HepG2 (cell line): ENCODE measurements around the gene DAB2IP. TPM values are rescaled to one million over a fixed set of nuclear protein-coding genes. Genes with fewer than 3 reads are reported as not detected.

ENCODE experiments used
- ATAC-seq: fragments of 200-7000 bp; cut with Tn5 transposase; 3 replicates; pipeline ENCODE4 v1.9.1; 2020; ENCODE audit warnings: mild to moderate bottlenecking, moderate library complexity
- BruUV-seq: library from RNA; stranded (reverse); fragments of 400-500 nt; replicated peaks from 2 replicates; lab custom pipeline; 2021; lab: Mats Ljungman, UMichigan
- CTCF ChIA-PET: fragments of 300-600 bp; formaldehyde crosslinking; extraction: SDS; loops from one replicate; lab custom pipeline; 2021; ENCODE audit warnings: low total read pairs, inconsistent platforms, low intra/inter-chr PET ratio; lab: Yijun Ruan, JAX
- POLR2A ChIA-PET: fragments of 350-600 bp; sonication (Branson Sonifier 250); formaldehyde crosslinking; loops from one replicate; lab custom pipeline; 2020; ENCODE audit warnings: antibody characterized with exemption, inconsistent platforms; lab: Yijun Ruan, JAX
- DNase-seq: peaks from one replicate; pipeline ENCODE4 v3.0.0-alpha.2; 2015; ENCODE audit warnings: low spot score
- FAIRE-seq: peaks from 3 replicates; lab custom pipeline; 2011; peaks lifted over from hg19 to GRCh38; lab: Jason Lieb, UNC
- H2AFZ ChIP-seq: one replicate; pipeline ENCODE4 v1.6.1; 2011; ENCODE audit warnings: low read length, inconsistent platforms
- H3K27ac ChIP-seq: fragments of 300-600 bp; 3 replicates; pipeline ENCODE4 v1.8.0; 2011; ENCODE audit warnings: mixed run types, mild to moderate bottlenecking, mixed read lengths, low read length, inconsistent platforms; ENCODE audit not compliant: insufficient read depth; ENCODE audit errors: extremely low read length
- H3K27me3 ChIP-seq, 2 experiments: fragments of 200-600 bp in 1 of 2; 2 replicates in 1 of 2; 3 replicates in 1 of 2; pipeline versions ENCODE4 v1.6.0 to v1.8.0; 2011; ENCODE audit warnings: low read length in 2 of 2, mild to moderate bottlenecking in 2 of 2, moderate library complexity in 2 of 2, inconsistent platforms in 1 of 2; ENCODE audit not compliant: insufficient read depth in 2 of 2, control insufficient read depth in 1 of 2
- H3K36me3 ChIP-seq, 2 experiments: fragments of 200-600 bp in 1 of 2; replicated peaks in 1 of 2; 2 replicates in 1 of 2; 3 replicates in 1 of 2; pipeline versions ENCODE4 v1.5.1 to v1.8.0; 2011; ENCODE audit warnings: low read length in 2 of 2, inconsistent platforms in 1 of 2; ENCODE audit not compliant: insufficient read depth in 2 of 2, control insufficient read depth in 1 of 2
- H3K4me1 ChIP-seq: 2 replicates; pipeline ENCODE4 v1.5.1; 2012; ENCODE audit warnings: low read length, inconsistent platforms; ENCODE audit not compliant: insufficient read depth
- H3K4me2 ChIP-seq: 2 replicates; pipeline ENCODE4 v1.6.0; 2011; ENCODE audit warnings: low read depth, low read length, inconsistent platforms
- H3K4me3 ChIP-seq, 3 experiments: fragments of 200-600 bp in 1 of 3; sonication (generic), shearing (Covaris generic) in 1 of 3; replicated peaks in 1 of 3; 2 replicates each; pipeline ENCODE4 v1.5.1; 2011 to 2016; ENCODE audit warnings: low read length in 3 of 3, inconsistent platforms in 2 of 3, low read depth in 2 of 3, mild to moderate bottlenecking in 2 of 3, control low read depth in 1 of 3, mixed read lengths in 1 of 3; ENCODE audit not compliant: insufficient read depth in 1 of 3
- H3K79me2 ChIP-seq: one replicate; pipeline ENCODE4 v1.6.1; 2011; ENCODE audit warnings: low read length, inconsistent platforms; ENCODE audit not compliant: insufficient read depth
- H3K9ac ChIP-seq: 2 replicates; pipeline ENCODE4 v1.6.0; 2011; ENCODE audit warnings: mild to moderate bottlenecking, low read depth, low read length, inconsistent platforms; ENCODE audit not compliant: insufficient read depth
- H3K9me3 ChIP-seq: 2 replicates; pipeline ENCODE4 v1.5.1; 2012; ENCODE audit warnings: mild to moderate bottlenecking, low read length
- H4K20me1 ChIP-seq: 2 replicates; pipeline ENCODE4 v1.6.0; 2011; ENCODE audit warnings: inconsistent platforms, mild to moderate bottlenecking, low read length, moderate library complexity; ENCODE audit not compliant: insufficient read depth
- EP300 ChIP-seq, 3 experiments: sonication (generic) in 1 of 3; formaldehyde crosslinking in 1 of 3; IDR thresholded peaks; 2 replicates each; pipeline versions ENCODE4 v1.5.1 to v1.6.1; 2011 to 2020; ENCODE audit warnings: low read depth in 2 of 3, low read length in 2 of 3, borderline replicate concordance in 1 of 3, improper control_type of control experiment in 1 of 3, mild to moderate bottlenecking in 1 of 3, missing genetic modification reagents in 1 of 3, moderate library complexity in 1 of 3
- MLLT10 ChIP-seq: sonication (generic); formaldehyde crosslinking; IDR thresholded peaks from 2 replicates; pipeline ENCODE4 v1.4.0; 2020; ENCODE audit warnings: missing genetic modification reagents
- SMAD9 ChIP-seq: sonication (generic); formaldehyde crosslinking; IDR thresholded peaks from 2 replicates; pipeline ENCODE4 v1.5.1; 2020; ENCODE audit warnings: mild to moderate bottlenecking, missing genetic modification reagents
- ZMAT3 ChIP-seq: sonication (generic); formaldehyde crosslinking; conservative IDR thresholded peaks from 2 replicates; pipeline ENCODE4 v1.7.0; 2021; ENCODE audit warnings: missing genetic modification reagents
- WGBS: methylation state at CpG from one replicate; pipeline ENCODE4 v1.1.6; 2017; ENCODE audit warnings: low lambda C conversion rate; 5-methylcytosine and 5-hydroxymethylcytosine counted together
- in situ Hi-C: cut with HindIII; loops from 2 replicates; pipeline ENCODE4 v1.10.0; 2017; ENCODE audit warnings: low pct_unique_long_range_greater_than_20kb; ENCODE audit not compliant: extremely low pct_ligation_motif_present
- intact Hi-C: fragments of 100-400 bp; cut with micrococcal nuclease; formaldehyde crosslinking; loops from one replicate; pipeline ENCODE4 v1.10.0; 2022; ENCODE audit not compliant: unreplicated experiment
- polyA plus RNA-seq, 8 experiments: library from polyadenylated mRNA; depleted of rRNA in 3 of 8; stranded (reverse) in 7 of 8; unstranded in 1 of 8; fragments of >200 nt; fragmentation: Illumina TruSeq in 4 of 8; extraction: Trizol in 4 of 8; gene quantifications; 2 replicates each; pipeline versions ENCODE4 v1.2.1 to v1.2.3, GENCODE V29; 2011 to 2016; ENCODE audit warnings: low read depth in 4 of 8, missing spikeins in 1 of 8, mixed read lengths in 1 of 8; ENCODE audit not compliant: insufficient read depth in 1 of 8
- total RNA-seq, 5 experiments: library from RNA; depleted of rRNA; stranded (reverse); fragments of >200 nt; fragmentation: Illumina TruSeq; extraction: Trizol; gene quantifications; 2 replicates each; pipeline ENCODE4 v1.2.3, GENCODE V29; 2016; ENCODE audit warnings: low read depth in 1 of 5
- TF ChIP-seq, protein P1 (sequence below): IDR thresholded peaks from 2 replicates; pipeline ENCODE4 v1.6.1; 2016; ENCODE audit warnings: missing biosample characterization, missing genetic modification reagents, low read depth
- TF ChIP-seq, protein P2 (sequence below): sonication (generic); formaldehyde crosslinking; IDR thresholded peaks from 2 replicates; pipeline ENCODE4 v1.5.0; 2020; ENCODE audit warnings: mild to moderate bottlenecking, missing genetic modification reagents, borderline replicate concordance

The DAB2IP gene
- total and polyA plus RNA-seq, 2 of the 13 experiments (the other 11 are each of a cell fraction or from before 2014, with no cell fraction given), result 25.3 to 37.9 TPM

DNA sequence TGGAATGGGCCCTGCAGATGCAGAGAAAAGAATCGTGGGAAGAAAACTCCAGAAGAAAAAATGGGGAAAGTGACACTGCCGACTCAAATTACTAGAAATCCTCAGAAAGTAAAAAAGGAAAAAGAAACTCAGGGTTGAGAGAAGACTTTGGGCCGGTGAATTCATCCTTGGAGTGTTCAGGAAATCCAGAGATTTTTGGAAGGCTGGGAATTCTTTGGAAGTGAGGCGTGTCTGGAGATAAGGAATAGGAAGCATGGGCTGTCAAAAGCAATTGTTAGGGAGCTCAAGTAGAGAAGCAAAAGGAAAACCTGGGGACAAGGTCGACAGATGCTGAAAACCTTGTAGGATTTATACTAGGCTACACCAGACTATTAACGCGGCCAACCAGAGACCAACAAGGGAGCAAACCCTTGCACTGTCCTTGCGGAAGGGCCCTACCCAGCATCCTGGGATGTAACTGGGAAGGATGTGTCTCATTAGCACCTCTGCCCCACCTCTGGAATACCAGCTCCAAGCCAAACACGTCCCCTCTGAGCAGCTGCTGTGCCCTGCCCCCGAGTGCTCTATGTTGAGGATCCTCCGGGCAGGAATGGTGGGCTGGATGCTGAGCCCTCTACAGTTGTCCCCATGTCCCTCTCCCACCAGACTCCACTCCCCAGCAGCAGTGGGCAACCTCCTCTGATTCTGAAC is 11.6 kb downstream of the DAB2IP start:
- FAIRE-seq, result no peak
- no peak for DNase-seq
- Histone ChIP-seq H3K79me2 (no peaks in the 10 kb centered on the region), H2AFZ (no peak overlapping the region), H3K4me1 (0 out of 2 replicates have a peak, but pooled peaks cover 6% of the 10 kb centered on the region), H4K20me1 (no peaks in the 10 kb centered on the region), H3K27me3 (no peaks in the 10 kb centered on the region), H3K9ac (no peak overlapping the region), H3K27ac (no peak overlapping the region), H3K4me2 (no peak overlapping the region), H3K9me3 (no peaks in the 10 kb centered on the region), H3K36me3 (no peaks in the 10 kb centered on the region), H3K4me3 (no peak overlapping the region)
- intact Hi-C loops (no loop called here), in situ Hi-C loops (no loop called here)
- no peak for ATAC-seq
- no TSS peak for BruUV-seq
- 71% methylated on average over 9 of the region's 11 CpGs for WGBS
- no peak for TF ChIP-seq MLLT10 (CRISPR knock-in tag)
- TF ChIP-seq ZMAT3 (CRISPR knock-in tag), result no peak
- TF ChIP-seq, protein P1, sequence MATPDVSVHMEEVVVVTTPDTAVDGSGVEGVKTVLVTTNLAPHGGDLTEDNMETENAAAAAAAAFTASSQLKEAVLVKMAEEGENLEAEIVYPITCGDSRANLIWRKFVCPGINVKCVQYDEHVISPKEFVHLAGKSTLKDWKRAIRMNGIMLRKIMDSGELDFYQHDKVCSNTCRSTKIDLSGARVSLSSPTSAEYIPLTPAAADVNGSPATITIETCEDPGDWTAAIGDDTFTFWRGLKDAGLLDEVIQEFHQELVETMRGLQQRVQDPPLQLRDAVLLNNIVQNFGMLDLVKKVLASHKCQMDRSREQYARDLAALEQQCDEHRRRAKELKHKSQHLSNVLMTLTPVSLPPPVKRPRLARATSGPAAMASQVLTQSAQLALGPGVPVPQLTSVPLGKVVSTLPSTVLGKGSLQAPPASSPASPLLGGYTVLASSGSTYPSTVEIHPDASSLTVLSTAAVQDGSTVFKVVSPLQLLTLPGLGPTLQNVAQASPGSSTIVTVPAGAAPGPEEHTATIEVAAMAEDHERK (CRISPR knock-in tag), result no peak
- TF ChIP-seq, protein P2, sequence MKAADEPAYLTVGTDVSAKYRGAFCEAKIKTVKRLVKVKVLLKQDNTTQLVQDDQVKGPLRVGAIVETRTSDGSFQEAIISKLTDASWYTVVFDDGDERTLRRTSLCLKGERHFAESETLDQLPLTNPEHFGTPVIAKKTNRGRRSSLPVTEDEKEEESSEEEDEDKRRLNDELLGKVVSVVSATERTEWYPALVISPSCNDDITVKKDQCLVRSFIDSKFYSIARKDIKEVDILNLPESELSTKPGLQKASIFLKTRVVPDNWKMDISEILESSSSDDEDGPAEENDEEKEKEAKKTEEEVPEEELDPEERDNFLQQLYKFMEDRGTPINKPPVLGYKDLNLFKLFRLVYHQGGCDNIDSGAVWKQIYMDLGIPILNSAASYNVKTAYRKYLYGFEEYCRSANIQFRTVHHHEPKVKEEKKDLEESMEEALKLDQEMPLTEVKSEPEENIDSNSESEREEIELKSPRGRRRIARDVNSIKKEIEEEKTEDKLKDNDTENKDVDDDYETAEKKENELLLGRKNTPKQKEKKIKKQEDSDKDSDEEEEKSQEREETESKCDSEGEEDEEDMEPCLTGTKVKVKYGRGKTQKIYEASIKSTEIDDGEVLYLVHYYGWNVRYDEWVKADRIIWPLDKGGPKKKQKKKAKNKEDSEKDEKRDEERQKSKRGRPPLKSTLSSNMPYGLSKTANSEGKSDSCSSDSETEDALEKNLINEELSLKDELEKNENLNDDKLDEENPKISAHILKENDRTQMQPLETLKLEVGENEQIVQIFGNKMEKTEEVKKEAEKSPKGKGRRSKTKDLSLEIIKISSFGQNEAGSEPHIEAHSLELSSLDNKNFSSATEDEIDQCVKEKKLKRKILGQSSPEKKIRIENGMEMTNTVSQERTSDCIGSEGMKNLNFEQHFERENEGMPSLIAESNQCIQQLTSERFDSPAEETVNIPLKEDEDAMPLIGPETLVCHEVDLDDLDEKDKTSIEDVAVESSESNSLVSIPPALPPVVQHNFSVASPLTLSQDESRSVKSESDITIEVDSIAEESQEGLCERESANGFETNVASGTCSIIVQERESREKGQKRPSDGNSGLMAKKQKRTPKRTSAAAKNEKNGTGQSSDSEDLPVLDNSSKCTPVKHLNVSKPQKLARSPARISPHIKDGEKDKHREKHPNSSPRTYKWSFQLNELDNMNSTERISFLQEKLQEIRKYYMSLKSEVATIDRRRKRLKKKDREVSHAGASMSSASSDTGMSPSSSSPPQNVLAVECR, result no peak
- no peak for TF ChIP-seq SMAD9 (CRISPR knock-in tag)
- TF ChIP-seq EP300 (IDR thresholded peaks at IDR 0.05; ENCODE audit: low read depth in 2 of 2, low read length in 2 of 2), result no peak
- no peak for TF ChIP-seq EP300 (CRISPR knock-in tag; IDR thresholded peaks at IDR 0.05; ENCODE audit: borderline replicate concordance)
- ChIA-PET POLR2A (no interaction called here), CTCF (no interaction called here)
